HG02884 (cell line): Measurements from ENCODE around the gene PDX1.

ENCODE experiments used
- ATAC-seq: cut with Tn5 transposase; IDR thresholded peaks from one replicate; pipeline ENCODE4 v1.9.1; 2021; ENCODE audit warnings: mild to moderate bottlenecking, moderate library complexity; ENCODE audit not compliant: unreplicated experiment

The PDX1 gene

DNA sequence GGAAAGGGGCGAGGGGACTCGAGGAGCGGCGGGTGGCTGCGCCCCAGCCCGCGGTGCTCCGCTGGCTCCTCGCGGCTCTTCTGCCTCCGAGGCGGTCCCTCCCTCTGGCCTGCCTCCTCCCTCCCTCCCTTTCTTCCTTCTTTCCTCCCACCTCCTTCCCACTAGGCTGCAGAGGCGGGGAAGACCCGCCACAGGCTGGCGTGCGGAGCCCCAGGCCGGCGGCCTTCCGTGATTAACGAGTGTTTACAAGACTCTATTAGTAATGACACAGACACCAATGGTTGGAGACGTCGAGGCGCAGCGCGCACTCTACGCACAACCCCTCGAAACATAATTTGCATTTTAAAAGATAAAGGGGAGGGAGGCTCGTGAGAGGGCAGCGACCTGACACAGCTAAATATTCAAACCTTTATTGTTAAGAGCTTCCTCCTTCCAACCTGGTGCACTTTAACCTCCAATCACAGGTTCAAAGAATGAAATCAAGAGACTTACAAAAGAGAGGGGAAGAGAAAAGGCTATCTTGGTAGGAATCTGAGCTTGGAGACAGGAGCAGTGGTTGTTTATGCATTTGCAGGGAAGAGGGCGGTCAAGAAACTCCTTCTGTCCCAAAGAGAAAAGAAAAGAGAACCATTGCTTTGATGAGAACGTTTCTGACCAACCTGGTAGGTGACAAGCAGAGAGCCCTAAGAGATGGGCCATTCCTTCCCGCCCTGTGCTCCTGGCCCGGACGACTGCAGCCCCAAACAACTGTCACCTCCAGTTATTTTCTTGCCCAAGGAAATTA, 49.5 kb downstream of the PDX1 start, which contains the start of gene CDX2:
CDX2 (minus strand) TSS at position 234 of the 784 bp plus-strand sequence. CDS start 309 bp downstream, outside the sequence.
- ATAC-seq, result no peak

DNA sequence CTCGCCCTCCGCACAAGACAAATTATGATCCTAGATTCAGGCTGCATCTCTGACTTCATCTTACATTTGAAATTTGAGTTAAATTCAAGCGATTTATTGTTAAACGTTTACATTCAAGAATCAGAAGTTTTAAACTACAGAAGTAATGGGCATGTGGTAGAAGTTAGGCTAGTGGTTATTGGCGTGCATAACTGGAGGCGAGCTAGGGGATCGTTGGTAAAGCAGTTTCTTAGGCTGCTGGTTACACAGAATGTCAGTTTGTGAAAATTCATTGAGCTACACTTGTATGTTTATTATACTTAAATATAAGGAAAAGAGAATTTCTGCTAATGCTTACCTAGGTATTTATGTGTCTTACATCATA, 50.0 kb downstream of the PDX1 start:
- no peak for ATAC-seq

- ATAC-seq, result no peak
These were observed 50.8 kb downstream of the PDX1 start for GRCh38 chr13:27970382-27971235.

DNA sequence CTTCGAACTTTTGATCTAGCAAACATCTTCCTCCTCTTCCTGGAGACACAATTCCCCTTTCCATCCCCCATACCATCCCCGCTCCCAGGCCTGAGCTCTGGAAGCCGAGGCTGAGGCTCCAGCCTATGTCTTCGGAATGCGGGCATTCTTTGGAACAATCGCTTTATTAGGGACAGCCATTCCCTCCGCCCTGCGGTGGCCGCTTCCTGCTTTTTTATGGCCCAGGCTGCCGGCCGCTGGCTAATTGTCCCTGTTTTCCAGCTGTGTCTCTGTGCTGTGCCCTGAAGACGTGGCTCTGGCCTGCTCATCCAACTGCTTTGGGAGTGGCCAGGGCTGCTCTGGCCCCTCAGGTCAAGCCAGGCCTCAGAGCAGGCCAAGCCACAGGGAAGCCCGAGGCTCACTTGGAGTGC, 51.4 kb downstream of the PDX1 start:
- no peak for ATAC-seq

- no peak for ATAC-seq
These were observed 52.1 kb downstream of the PDX1 start for GRCh38 chr13:27971776-27972477.

DNA sequence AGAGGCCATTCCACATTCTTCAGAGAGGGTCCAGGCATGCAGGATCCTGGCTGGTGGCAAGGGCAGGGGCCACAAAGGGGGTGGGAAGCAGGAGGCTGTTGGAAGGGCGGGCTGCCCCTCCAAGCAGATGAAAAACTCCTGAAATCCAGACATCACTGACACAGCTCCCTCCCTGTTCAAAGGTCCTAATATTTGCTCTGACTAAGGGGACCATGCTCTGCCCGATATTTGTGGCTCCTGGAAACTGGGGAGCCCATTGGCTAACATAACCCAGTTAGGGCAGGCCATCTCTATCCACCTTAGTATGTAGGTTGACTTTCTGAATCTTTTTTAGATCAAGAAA, 52.6 kb downstream of the PDX1 start:
- ATAC-seq, result no peak

- ATAC-seq, result no peak
These were observed 53.5 kb downstream of the PDX1 start for GRCh38 chr13:27973291-27973690.

DNA sequence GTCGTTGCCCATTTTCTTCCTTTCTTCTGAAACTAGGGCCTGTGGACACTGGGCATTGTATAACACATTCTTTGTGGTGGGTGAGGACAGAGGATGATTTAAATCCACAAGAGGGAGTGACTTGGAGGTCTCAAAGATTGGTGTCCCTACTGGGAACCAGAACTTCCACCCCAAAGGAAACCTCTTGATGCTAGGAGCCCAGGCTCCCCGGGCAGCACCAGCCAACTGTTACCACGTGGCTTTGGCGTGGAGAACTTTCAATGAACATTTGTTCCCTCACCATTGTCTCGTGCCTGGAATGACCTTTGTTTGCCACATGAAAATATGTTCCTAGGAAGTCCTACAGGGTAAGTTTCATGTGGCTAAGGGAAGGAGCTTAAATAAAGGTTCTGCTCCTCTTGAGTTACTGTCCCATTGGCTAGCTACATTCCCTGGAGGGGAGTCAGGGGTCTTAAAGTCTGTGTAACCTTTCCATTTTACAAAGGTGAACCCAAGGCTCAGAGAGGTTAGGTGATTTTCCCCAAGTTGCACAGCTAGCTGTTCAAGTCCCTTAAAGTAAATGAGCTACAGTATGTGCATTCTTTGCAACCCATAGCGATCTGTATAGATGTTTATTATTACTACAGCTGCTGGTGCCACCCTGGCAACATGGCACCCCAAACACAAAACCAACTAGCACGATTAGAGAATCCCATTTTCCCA, 54.3 kb downstream of the PDX1 start:
- ATAC-seq, result no peak
